Activated B cell treated with CpG ODN at 0.5 μM for 24 hours (primary cell): Measurements from ENCODE around the gene RIMS1. TPM values are rescaled to one million over a fixed set of nuclear protein-coding genes. Genes with fewer than 3 reads are reported as not detected.

Source experiments
- ATAC-seq: fragments of 200-7000 bp; cut with Tn5 transposase; one replicate; pipeline ENCODE4 v1.10.0; 2021; ENCODE audit warnings: low read depth, mild to moderate bottlenecking, moderate library complexity
- CTCF ChIA-PET: fragments of 350-600 bp; sonication (Branson Sonifier 250); formaldehyde crosslinking; loops from one replicate; lab custom pipeline; 2021; ENCODE audit warnings: antibody characterized with exemption; lab: Charles Lee
- POLR2A ChIA-PET: fragments of 350-600 bp; sonication (Branson Sonifier 250); formaldehyde crosslinking; loops from one replicate; lab custom pipeline; 2021; ENCODE audit warnings: antibody characterized with exemption; lab: Charles Lee
- DNase-seq: peaks from one replicate; pipeline ENCODE4 v3.0.0; 2022
- H3K27ac Mint-ChIP-seq: one replicate; pipeline ENCODE4 v1.8.0; 2020; ENCODE audit warnings: mixed read lengths
- H3K27me3 Mint-ChIP-seq: one replicate; pipeline ENCODE4 v1.8.0; 2021; ENCODE audit warnings: mixed read lengths
- H3K36me3 Mint-ChIP-seq: one replicate; pipeline ENCODE4 v1.8.0; 2021; ENCODE audit warnings: low read depth, mixed read lengths
- H3K4me1 Mint-ChIP-seq: one replicate; pipeline ENCODE4 v1.8.0; 2021; ENCODE audit warnings: mixed read lengths
- H3K4me3 Mint-ChIP-seq: one replicate; pipeline ENCODE4 v1.8.0; 2020; ENCODE audit warnings: mild to moderate bottlenecking, mixed read lengths
- H3K9me3 Mint-ChIP-seq: one replicate; pipeline ENCODE4 v1.8.0; 2020; ENCODE audit warnings: mixed read lengths
- CTCF ChIP-seq: fragments of 200-600 bp; IDR thresholded peaks from one replicate; pipeline ENCODE4 v1.8.0; 2022; ENCODE audit warnings: antibody characterized with exemption, mild to moderate bottlenecking
- intact Hi-C: fragments of 100-400 bp; cut with micrococcal nuclease; formaldehyde crosslinking; loops from one replicate; pipeline ENCODE4 v1.15.1; 2024
- total RNA-seq: library from RNA; stranded (reverse); gene quantifications from 2 replicates; pipeline ENCODE4 v1.2.3, GENCODE V29; 2022

RIMS1 gene
- total RNA-seq, 1 donor from 2014 or later = not detected

GRCh38 chr6:72440611-72441010 is 554.3 kb downstream of the RIMS1 start:
- POLR2A ChIA-PET = no interaction called here
- CTCF ChIA-PET = no interaction called here
- Mint-ChIP-seq H3K4me3 (no peak overlapping the region), H3K9me3 (no peaks in the 10 kb centered on the region), H3K4me1 (no peaks in the 10 kb centered on the region), H3K27me3 (peaks cover 30% of the 10 kb centered on the region), H3K27ac (no peak overlapping the region), H3K36me3 (no peaks in the 10 kb centered on the region)
- no peak for TF ChIP-seq CTCF
- no peak for ATAC-seq
- intact Hi-C loops = no loop called here
- no peak for DNase-seq

- Mint-ChIP-seq H3K4me3 (no peak overlapping the region), H3K4me1 (peaks cover 5% of the 10 kb centered on the region), H3K27me3 (peaks cover 22% of the 10 kb centered on the region), H3K27ac (no peak overlapping the region), H3K9me3 (no peaks in the 10 kb centered on the region), H3K36me3 (no peaks in the 10 kb centered on the region)
- intact Hi-C loops = no loop called here
- DNase-seq (no peak), ATAC-seq (no peak)
- CTCF ChIA-PET = no interaction called here
- no peak for TF ChIP-seq CTCF
- POLR2A ChIA-PET = no interaction called here
These were observed 560.1 kb downstream of the RIMS1 start for GRCh38 chr6:72446430-72446829.
